Liver (tissue), 9 donors: Measurements from ENCODE around the gene SPOCK2. TPM values are rescaled to one million over a fixed set of nuclear protein-coding genes. Genes with fewer than 3 reads are reported as not detected.

Experiments
- DNase-seq: peaks from one replicate; pipeline ENCODE4 v3.0.0-alpha.2; 2017; ENCODE audit warnings: low spot score
- H3K27ac ChIP-seq, 2 donors: one replicate each; pipeline ENCODE4 v1.7.0; 2013; ENCODE audit warnings: inconsistent platforms in 2 of 2, low read length in 2 of 2, control low read depth in 1 of 2, low read depth in 1 of 2, mild to moderate bottlenecking in 1 of 2
- H3K27me3 ChIP-seq, 4 donors: one replicate each; pipeline versions ENCODE4 v1.6.1 to v1.7.0; 2013; ENCODE audit warnings: low read length in 3 of 4, inconsistent platforms in 1 of 4, mild to moderate bottlenecking in 1 of 4, moderate library complexity in 1 of 4; ENCODE audit not compliant: control insufficient read depth in 4 of 4, insufficient read depth in 4 of 4
- H3K36me3 ChIP-seq, 4 donors: one replicate each; pipeline versions ENCODE4 v1.6.1 to v1.7.0; 2013; ENCODE audit warnings: low read length in 3 of 4, mild to moderate bottlenecking in 3 of 4, low read depth in 1 of 4, moderate library complexity in 1 of 4; ENCODE audit not compliant: control insufficient read depth in 4 of 4, insufficient read depth in 3 of 4
- H3K4me1 ChIP-seq, 4 donors: one replicate each; pipeline versions ENCODE4 v1.6.1 to v1.7.0; 2013; ENCODE audit warnings: low read length in 3 of 4, mild to moderate bottlenecking in 3 of 4, moderate library complexity in 1 of 4; ENCODE audit not compliant: control insufficient read depth in 4 of 4, insufficient read depth in 4 of 4
- H3K4me3 ChIP-seq, 3 donors: one replicate each; pipeline versions ENCODE4 v1.6.1 to v1.7.0; 2013; ENCODE audit warnings: low read length in 3 of 3, control low read depth in 1 of 3, low read depth in 1 of 3, mild to moderate bottlenecking in 1 of 3
- H3K9ac ChIP-seq, 2 donors: one replicate each; pipeline ENCODE4 v1.7.0; 2013; ENCODE audit warnings: low read length in 2 of 2, mild to moderate bottlenecking in 2 of 2, moderate library complexity in 2 of 2, control low read depth in 1 of 2, low read depth in 1 of 2
- H3K9me3 ChIP-seq, 4 donors: one replicate each; pipeline versions ENCODE4 v1.6.1 to v1.7.0; 2013; ENCODE audit warnings: low read length in 3 of 4; ENCODE audit not compliant: control insufficient read depth in 4 of 4
- ATF3 ChIP-seq: IDR thresholded peaks from 2 replicates; pipeline ENCODE4 v1.6.1; 2016; ENCODE audit warnings: antibody characterized with exemption
- CTCF ChIP-seq: fragments of 150-350 bp; IDR thresholded peaks from 2 replicates; pipeline ENCODE4 v1.5.1; 2017; ENCODE audit warnings: improper control_type of control experiment, low read depth, low read length; ENCODE audit not compliant: missing input control
- EGR1 ChIP-seq, 2 donors: IDR thresholded peaks; 2 replicates each; pipeline ENCODE4 v1.6.1; 2016 to 2018; ENCODE audit warnings: antibody characterized with exemption in 2 of 2, low read depth in 2 of 2
- FOXA1 ChIP-seq: IDR thresholded peaks from 2 replicates; pipeline ENCODE4 v1.6.1; 2016; ENCODE audit warnings: antibody characterized with exemption
- GABPA ChIP-seq, 2 donors: IDR thresholded peaks in 1 of 2; conservative IDR thresholded peaks in 1 of 2; 2 replicates each; pipeline ENCODE4 v1.6.1; 2016; ENCODE audit warnings: antibody characterized with exemption in 2 of 2, mild to moderate bottlenecking in 1 of 2, moderate library complexity in 1 of 2
- HNF4A ChIP-seq, 2 donors: conservative IDR thresholded peaks; 2 replicates each; pipeline ENCODE4 v1.6.1; 2016; ENCODE audit warnings: antibody characterized with exemption in 2 of 2, mild to moderate bottlenecking in 2 of 2
- HNF4G ChIP-seq: IDR thresholded peaks from 2 replicates; pipeline ENCODE4 v1.6.1; 2016; ENCODE audit warnings: antibody characterized with exemption
- NR2F2 ChIP-seq: IDR thresholded peaks from 2 replicates; pipeline ENCODE4 v1.6.1; 2016; ENCODE audit warnings: antibody characterized with exemption
- RAD21 ChIP-seq, 2 donors: IDR thresholded peaks; 2 replicates each; pipeline ENCODE4 v1.6.1; 2016; ENCODE audit warnings: antibody characterized with exemption in 2 of 2, mild to moderate bottlenecking in 2 of 2
- SP1 ChIP-seq: IDR thresholded peaks from 2 replicates; pipeline ENCODE4 v1.6.1; 2018; ENCODE audit warnings: antibody characterized with exemption, mild to moderate bottlenecking
- TAF1 ChIP-seq: conservative IDR thresholded peaks from 2 replicates; pipeline ENCODE4 v1.6.1; 2016; ENCODE audit warnings: antibody characterized with exemption, mild to moderate bottlenecking
- YY1 ChIP-seq: IDR thresholded peaks from 2 replicates; pipeline ENCODE4 v1.6.1; 2016; ENCODE audit warnings: antibody characterized with exemption, mild to moderate bottlenecking
- ZBTB33 ChIP-seq: IDR thresholded peaks from 2 replicates; pipeline ENCODE4 v1.6.1; 2016; ENCODE audit warnings: antibody characterized with exemption
- WGBS: extraction: QIAGEN DNeasy Blood & Tissue Kit; methylation state at CpG from one replicate; pipeline ENCODE4 v1.1.7; 2013; 5-methylcytosine and 5-hydroxymethylcytosine counted together
- polyA plus RNA-seq, 2 donors: library from polyadenylated mRNA; stranded (reverse) in 1 of 2; unstranded in 1 of 2; fragments of 200-250 nt in 1 of 2; fragments of >200 nt in 1 of 2; fragmentation: Nextera tagmentation in 1 of 2; extraction: Ambion mirVana in 1 of 2; gene quantifications; one replicate each; pipeline versions ENCODE4 v1.2.1 to v1.2.3, GENCODE V29; 2013 to 2015
- total RNA-seq, 2 donors: library from RNA; depleted of rRNA; stranded (reverse); fragments of >200 nt; gene quantifications; one replicate each; pipeline ENCODE4 v1.2.3, GENCODE V29; 2014
- TF ChIP-seq, protein P1 (sequence below): IDR thresholded peaks from 2 replicates; pipeline ENCODE4 v1.6.1; 2016; ENCODE audit warnings: antibody characterized with exemption, mild to moderate bottlenecking
- TF ChIP-seq, protein P2 (sequence below): IDR thresholded peaks from 2 replicates; pipeline ENCODE4 v1.6.1; 2016; ENCODE audit warnings: antibody characterized with exemption
- donor health status: healthy.
- donor health status: healthy.
- donor health status: healthy.
- donor health status: healthy.
- donor health status: healthy.

The SPOCK2 gene
- total and polyA plus RNA-seq, 4 donors: 0.36 to 1.7 (median 0.64) TPM

DNA sequence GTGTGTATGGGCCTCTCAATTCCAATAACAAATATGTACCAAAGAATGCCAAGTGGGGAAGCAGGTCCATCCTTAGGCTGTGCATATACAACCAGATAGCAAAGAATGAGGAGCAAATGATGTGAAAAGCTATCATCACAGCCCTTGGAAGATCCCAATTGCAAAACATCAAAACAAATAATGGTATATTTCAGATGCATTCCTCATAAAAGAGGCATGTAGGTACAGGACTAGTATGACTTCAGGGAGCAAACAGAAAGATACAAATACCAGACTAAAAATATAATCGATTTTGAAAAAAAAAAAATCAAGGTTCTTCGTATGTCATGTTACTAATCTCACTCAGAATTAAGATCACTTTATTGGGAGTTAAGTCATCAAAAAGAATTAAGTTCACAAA lies 18.5 kb upstream of the SPOCK2 start (continued):
- TF ChIP-seq, protein P1, sequence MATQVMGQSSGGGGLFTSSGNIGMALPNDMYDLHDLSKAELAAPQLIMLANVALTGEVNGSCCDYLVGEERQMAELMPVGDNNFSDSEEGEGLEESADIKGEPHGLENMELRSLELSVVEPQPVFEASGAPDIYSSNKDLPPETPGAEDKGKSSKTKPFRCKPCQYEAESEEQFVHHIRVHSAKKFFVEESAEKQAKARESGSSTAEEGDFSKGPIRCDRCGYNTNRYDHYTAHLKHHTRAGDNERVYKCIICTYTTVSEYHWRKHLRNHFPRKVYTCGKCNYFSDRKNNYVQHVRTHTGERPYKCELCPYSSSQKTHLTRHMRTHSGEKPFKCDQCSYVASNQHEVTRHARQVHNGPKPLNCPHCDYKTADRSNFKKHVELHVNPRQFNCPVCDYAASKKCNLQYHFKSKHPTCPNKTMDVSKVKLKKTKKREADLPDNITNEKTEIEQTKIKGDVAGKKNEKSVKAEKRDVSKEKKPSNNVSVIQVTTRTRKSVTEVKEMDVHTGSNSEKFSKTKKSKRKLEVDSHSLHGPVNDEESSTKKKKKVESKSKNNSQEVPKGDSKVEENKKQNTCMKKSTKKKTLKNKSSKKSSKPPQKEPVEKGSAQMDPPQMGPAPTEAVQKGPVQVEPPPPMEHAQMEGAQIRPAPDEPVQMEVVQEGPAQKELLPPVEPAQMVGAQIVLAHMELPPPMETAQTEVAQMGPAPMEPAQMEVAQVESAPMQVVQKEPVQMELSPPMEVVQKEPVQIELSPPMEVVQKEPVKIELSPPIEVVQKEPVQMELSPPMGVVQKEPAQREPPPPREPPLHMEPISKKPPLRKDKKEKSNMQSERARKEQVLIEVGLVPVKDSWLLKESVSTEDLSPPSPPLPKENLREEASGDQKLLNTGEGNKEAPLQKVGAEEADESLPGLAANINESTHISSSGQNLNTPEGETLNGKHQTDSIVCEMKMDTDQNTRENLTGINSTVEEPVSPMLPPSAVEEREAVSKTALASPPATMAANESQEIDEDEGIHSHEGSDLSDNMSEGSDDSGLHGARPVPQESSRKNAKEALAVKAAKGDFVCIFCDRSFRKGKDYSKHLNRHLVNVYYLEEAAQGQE: no peak
- TF ChIP-seq TAF1: no peak

GRCh38 chr10:72106154-72106849 lies 18.0 kb upstream of the SPOCK2 start:
- H3K4me1 ChIP-seq: peaks cover 0 to 3% (median 0%) of the 10 kb centered on the region in 4 donors
- no peaks in the 10 kb centered on the region for H3K9me3 ChIP-seq
- TF ChIP-seq HNF4G: no peak
- TF ChIP-seq, protein P2, sequence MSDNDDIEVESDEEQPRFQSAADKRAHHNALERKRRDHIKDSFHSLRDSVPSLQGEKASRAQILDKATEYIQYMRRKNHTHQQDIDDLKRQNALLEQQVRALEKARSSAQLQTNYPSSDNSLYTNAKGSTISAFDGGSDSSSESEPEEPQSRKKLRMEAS: no peak
- no peak overlapping the region for H3K4me3 ChIP-seq
- DNase-seq: no peak
- WGBS: 92% methylated on average over 2 of the region's 2 CpGs
- H3K27me3 ChIP-seq: no peaks in the 10 kb centered on the region
- no peak overlapping the region for H3K27ac ChIP-seq
- H3K36me3 ChIP-seq: peaks cover 3 to 5% (median 4%) of the 10 kb centered on the region in 4 donors
- no peak overlapping the region for H3K9ac ChIP-seq

DNA sequence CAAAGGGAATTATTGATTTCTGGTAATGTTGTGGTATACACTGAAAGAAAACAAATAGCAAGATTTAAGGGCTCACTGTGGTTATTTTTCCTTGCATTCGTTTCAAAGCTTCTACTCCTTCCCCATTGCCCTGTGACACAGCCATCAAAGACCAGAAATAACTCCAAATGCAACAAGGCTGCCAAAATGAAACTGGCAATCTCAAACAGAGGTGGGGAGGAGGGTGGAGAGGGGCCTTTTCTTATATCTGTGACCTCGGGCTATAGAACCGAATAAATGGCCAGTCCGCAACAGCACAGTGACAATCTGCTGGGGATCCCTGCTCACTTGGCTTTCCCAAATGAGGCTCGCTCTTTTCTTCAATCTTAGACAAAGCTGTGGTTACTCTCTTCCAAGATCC lies 17.4 kb upstream of the SPOCK2 start:
- Histone ChIP-seq H3K27me3 (no peaks in the 10 kb centered on the region), H3K27ac (no peak overlapping the region), H3K4me1 (peaks cover 0 to 3% (median 0%) of the 10 kb centered on the region in 4 donors), H3K9ac (no peak overlapping the region), H3K9me3 (no peaks in the 10 kb centered on the region), H3K4me3 (no peak overlapping the region), H3K36me3 (peaks cover 3 to 10% (median 5%) of the 10 kb centered on the region in 4 donors)
- TF ChIP-seq EGR1 (IDR thresholded peaks at IDR 0.05; ENCODE audit: low read depth in 2 of 2): no peak
- no peak for TF ChIP-seq TAF1
- no peak for TF ChIP-seq ATF3
- no peak for TF ChIP-seq YY1
- TF ChIP-seq RAD21 (IDR thresholded peaks at IDR 0.05): no peak
- no peak for TF ChIP-seq SP1
- TF ChIP-seq FOXA1: no peak
- TF ChIP-seq, protein P2: no peak
- no peak for TF ChIP-seq HNF4A (conservative IDR thresholded peaks at IDR 0.05)
- no peak for TF ChIP-seq NR2F2
- TF ChIP-seq GABPA (IDR thresholded peaks at IDR 0.05 in 1 of 2, conservative IDR thresholded peaks at IDR 0.05 in 1 of 2): no peak
- no peak for TF ChIP-seq ZBTB33
- TF ChIP-seq, protein P1: no peak
- no peak for TF ChIP-seq CTCF
- no peak for DNase-seq
- 97% methylated on average over 5 of the region's 5 CpGs for WGBS
